Right kidney (tissue), 1 donor: Measurements from ENCODE around the gene AAMP.

ENCODE experiments used
- DNase-seq: peaks from one replicate; pipeline ENCODE4 v3.0.0-alpha.2; 2016

The AAMP gene

DNA sequence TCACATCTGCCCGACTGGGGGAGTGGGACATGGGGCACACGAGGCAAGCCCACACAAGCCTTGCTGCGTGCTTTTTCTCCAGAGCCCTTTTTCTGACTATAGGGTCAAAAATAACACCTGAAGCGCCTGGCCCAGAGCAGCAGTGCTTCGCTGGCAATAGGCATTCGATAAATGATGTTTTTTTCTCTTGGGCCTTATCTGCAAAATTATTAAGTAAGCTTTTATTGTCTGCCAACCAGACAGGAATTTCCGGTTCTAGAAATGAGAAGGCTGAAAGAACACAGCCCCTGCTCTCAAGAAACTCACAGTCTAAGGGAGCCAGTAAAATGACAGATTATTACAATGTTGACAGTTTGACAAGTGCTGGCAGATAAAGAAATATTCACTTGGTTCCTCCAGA, 25.1 kb upstream of the AAMP start:
- peak; percentile 39 for DNase-seq

DNA sequence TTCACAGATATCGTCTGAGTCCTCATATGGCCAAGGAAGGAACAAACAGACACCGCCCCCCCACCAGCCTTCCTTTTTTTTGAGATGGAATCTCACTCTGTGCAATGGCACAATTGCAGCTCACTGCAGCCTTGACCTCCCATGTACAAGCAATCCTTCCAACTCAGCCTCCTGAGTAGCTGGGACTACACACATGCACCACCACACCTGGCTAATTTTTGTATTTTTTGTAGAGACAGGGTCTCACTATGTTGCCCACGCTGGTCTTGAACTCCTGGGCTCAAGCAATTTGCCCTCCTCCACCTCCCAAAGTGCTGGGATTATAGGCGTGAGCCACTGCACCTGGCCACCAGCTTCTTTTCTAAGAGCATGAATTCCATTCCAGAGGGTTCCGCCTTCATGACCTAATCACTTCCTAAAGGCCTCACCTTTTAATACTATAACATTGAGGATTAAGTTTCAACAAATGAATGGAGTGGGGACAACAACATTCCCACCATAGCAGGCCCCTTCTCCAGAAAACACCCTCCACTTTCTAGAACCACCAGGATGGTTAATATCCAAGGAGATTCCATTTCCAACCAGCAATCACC, 24.6 kb upstream of the AAMP start:
- DNase-seq: no peak

DNA sequence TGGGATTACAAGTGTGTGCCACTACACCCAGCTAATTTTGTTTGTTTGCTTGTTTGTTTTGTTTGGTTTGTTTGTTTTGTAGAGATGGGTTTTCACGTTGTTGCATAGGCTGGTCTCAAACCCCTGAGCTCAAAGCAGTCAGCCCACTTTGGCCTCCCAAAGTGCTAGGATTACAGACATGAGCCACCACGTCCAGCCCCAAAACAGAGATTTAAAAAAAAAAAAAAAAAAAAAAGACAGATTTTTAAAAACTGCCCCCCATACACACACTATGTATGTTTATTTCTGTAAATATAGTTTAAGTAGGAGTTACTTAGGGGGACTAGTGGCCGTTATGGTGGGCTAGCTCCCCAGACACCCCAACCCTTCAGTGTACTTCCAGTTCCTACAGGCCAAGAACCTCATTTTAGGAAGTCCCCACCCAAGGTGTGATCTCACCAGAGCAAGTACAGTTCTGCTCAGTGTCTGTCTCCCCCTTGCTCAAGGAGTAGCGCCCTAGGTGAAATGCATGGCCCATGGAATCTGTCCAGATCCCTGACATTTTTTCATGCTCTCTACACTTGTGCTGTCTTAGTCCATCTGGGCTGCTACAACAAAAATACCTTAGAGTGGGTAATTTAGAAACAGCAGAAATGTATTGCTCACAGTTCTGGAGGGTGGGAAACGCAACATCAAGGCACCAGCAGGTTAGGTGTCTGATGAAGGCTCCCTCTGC, 23.9 kb upstream of the AAMP start:
- DNase-seq: no peak

DNA sequence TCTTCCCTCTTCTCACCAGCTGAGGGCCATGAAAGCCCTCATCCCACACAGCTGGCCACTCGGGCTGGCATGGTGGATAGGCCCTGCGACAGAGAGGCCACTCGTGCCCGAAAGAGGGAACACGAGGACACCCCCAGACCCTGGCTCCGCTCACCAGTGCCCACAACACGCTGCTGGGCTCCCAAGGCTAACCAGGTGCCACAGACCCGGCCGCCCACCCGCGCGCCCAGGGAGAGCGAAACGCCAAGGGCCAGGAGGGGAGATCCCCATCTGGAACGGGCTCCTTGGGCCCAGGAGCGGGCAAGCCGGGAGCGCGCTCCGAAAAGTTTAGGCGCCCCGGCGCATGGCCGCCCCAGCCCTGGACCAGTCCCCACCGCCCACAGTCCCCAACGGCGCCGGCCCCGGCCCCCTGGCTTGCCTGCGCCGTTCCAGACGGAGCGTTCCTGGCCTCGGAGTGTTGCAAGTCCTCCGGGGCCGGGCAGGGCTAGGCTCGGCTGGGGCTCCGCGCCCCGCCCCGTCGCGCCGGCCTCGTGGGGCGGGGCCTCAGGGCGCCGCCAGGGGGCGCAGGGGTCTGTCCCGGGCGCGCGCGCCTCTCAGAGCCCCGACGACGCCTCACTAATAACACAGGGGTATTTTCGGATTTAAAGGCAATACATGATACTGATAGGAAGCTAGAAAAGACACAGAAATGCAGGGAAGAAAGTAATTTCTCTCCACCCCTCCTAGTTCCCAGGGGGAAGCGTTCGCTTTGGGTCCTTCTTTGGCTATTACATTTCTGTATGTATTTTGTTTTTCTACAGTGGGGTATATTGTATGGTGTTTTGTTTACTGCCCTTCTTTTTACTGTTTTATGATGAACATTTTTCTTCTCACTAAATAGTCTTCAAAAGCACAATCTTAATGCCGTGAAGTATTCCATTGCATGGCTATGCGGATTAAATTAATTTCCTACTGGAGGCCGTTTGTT, 22.4 kb upstream of the AAMP start, which contains the start of gene TMBIM1:
Gene TMBIM1, minus strand, starts transcription at position 456 of the 967 bp plus-strand sequence. CDS start 10,362 bp downstream, outside the sequence.
- peak; percentile 87 for DNase-seq

DNA sequence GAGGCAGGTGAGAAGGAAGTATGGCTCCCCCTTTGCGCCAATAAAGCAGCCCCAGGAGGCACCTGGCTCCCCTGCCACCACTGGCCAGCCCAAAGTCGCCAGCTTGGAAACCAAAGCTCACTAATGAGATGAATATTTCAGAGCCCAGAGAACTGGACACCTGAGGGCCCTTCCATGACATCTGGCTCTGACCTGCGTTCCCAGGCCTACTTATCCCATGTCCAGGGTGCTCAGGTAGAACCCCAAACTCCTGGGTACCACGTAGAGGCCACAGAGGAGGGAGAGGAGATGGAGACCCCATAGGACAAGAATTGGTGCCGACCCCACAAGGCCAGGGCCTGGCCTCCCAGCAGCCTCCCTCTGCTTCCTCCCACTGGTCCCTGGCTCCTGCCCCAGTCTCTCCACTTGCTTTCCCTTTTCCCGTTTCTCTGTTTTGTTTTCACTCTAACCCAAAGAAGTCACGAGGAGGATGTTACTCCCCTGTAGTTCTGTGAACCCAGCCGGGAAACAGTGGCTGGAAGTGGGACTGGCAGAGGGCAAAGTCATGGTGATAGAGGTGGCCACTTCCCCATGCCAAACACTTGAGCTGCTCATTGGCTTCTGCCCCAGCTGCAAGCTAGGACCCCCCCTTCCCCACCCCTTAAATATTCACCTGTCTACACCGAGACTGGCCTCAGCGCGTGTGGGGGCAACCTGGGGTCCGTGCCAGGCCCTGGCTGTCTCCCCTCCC, 21.5 kb upstream of the AAMP start:
- DNase-seq: no peak

DNA sequence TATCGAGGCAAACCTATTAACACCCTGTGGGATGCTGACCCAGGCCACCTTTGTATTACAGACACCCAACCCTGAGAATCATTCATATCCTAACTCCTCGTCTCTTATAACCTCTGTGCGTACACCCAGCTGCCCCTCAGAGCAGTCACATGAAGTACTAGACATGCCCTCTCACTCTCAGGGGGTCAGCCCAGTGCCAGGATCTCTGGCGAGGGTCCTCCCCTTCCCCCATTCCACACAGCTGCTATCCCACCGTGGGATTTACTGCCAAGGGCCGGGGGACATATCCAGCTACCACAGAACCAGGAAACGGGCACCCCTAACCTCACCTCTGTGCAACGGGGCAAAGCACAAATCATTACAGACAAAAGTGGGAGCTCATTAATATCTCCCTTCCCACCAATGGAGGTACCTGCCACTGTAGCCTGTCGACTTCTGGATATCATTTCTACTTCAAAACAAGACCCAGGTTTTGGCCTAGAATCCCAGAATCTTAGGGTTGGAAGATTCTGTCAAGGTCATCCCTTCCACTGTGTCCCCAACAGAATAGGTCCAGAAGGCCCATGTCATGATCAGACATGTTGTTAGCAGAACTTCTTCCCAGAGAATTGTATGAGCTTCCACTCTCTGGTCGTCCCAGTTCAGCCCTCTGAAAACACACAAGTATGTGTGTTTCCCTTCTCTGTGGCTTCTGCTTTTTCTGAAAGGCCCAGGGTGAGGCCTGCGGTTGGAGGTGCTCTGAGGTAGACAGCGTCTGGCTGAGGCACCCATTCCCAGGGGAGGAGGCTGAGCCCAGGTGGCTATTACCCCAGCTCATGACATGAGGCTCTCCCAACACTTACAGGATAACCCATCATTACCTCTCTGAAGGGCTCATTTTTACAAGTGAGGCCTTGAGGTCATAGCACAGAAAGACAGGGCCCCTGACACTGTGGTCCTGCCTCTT, 20.7 kb upstream of the AAMP start:
- no peak for DNase-seq

DNA sequence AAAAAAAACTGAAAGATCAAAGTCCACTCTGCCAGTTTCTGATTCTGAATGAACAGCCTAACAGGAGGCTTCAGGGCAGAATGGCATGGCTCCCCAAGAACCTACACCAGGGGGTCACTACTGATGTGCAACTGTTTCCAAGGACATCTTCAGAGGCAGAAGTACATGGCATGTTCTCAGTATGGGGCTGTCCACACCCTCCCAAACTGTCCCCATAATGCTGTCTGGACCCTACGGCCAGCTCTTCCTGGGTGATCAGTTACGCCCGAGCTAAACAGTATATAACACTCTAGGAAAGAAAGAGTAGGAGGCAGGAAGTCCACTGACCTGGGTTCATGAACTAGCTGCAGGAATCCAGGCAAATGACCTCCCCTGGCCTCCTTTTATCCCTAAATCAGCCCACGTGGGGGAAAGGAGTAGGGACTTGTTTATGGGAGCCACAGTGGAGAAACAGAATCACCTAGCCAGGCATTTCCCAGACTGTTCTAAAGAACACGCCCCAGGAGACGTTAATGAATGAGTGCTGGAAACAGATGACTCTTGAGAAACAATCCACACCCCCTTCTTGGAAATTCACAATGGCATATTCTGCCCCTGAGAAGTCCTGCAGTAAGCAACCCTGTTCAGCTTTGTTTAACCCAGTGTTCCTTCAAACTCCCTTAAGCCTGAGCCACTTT, 19.8 kb upstream of the AAMP start:
- peak; percentile 46 for DNase-seq

DNA sequence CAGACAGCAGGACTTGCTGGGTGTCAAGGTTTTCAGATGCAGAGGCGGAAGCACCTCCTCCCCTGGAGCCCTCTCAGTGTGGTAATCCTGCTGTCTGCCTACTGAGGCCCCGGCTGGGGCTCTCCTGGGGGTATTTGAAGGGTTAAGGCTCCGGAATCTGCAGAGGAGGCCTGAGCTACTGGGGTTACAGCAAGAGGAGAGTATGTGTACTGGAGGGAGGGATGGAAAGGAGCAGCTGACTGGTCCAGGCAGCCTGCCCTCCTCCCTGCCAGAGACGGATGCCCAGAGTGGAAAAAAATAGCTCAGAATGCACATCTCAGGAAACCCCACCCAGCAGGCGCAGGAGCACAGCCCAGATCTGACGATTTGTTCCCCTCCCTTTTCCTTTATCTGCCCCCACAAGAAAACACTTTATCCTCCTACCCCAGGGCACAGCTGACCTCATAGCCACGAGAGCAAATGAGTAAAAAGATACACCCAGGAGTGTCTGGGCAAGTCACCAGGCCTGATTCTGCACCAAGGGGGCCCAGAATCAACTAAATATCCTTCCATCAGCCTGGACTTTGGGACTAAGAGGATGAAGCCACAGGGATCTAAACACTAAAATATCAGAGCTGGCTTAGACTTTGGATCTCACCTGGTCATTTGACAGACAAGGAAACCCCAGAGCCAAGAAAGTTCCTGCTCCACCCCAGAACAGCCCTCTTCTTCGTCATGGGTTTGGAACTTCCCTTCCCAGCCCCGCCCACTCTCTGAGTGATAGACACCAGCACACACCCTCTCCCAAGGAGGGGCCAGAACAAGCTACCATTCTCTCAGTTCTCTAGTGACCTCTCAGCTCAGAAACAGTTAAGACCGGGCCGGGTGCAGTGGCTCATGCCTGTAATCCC, 16.9 kb upstream of the AAMP start:
- peak; percentile 62 for DNase-seq

DNA sequence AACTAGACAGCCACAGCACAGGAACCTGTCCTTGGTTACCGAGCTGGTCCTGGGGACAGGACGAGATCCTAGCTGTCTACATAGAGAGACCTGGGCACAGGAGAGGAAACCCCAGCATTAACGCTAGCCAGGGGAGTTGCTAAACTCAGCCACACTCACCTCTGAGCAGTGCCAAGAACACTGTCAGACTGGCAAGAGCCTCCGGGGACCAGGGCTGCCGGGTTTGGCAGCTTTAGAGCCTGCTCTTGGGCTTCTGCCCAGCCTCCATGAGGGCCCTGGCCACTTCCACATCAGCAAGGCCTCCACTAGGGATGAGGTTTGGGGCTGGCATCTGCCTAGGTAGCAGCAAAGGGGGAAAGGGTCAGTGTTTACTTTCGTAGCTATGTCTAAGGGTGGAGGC, 15.7 kb upstream of the AAMP start:
- no peak for DNase-seq

DNA sequence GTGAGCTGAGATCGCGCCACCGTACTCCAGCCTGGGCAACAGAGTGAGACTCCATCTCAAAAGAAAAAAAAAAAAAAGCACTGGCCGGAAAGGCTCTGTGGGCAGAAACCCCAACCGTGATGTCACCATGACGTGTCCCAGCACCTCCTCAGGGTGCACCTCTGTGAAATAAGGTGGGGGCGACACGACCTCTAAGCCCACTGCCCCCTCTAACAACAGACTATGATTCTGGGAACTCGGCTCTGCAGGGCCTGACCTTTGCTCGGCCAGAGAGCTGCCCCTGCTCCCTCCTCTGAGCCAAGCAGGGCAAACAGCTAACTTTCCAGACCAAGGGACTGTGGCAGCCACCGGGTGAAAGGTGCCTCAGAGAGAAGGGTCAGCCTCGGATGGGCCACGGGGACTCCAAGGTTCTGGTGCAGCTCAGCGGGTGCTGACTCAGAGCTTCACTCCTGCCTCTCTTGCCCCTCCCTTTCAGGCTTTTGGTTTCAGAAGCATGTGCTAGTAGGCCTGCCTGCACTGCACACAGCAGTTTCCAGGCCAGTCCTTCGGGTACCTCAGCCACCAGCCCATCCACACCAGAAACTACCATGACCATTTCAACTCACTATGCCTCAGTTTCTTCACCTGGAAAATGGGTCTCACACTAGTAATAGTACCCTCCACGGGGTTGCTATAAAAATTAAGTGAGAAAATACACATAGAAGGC, 14.3 kb upstream of the AAMP start:
- no peak for DNase-seq

DNA sequence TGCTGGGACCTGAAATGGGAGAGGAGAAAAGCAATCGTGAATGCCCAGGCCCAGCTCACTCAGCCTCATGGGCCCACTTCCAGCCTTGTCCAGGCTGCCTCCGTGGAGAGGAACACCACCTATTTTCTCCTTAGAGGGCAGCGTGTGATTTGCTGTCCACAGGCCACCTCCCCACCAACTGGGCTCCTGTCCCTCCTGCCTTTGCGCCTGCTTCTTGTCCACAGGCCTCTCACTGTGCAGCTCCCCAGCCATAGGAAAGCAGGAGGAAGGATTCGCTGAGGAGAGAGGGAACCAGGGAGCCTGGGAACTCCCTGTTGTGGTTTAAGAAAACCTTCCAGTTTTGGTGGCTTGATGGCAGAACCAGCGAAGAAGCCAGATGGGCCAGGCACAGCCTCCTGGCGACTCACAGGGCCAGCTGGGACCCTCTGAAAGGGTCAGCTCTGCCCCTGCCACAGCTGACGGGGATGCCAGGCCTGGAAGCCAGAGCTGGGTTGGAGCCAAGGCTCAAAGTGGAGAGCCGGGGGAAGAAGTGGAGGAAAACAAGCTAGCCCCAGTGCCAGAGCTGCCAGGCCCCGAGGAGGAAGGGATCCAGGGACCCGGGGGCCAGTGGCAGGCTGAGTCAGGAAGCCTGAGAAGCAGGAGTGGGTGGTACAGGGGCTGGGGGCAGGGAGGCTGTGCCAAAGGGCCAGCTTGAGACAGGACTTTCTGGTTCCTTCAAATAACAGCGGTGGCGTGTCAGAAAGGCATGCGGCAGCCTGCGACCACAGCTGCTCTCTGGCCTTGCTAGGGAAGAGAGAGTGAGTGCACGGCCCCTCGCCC, 12.4 kb upstream of the AAMP start:
- no peak for DNase-seq

DNA sequence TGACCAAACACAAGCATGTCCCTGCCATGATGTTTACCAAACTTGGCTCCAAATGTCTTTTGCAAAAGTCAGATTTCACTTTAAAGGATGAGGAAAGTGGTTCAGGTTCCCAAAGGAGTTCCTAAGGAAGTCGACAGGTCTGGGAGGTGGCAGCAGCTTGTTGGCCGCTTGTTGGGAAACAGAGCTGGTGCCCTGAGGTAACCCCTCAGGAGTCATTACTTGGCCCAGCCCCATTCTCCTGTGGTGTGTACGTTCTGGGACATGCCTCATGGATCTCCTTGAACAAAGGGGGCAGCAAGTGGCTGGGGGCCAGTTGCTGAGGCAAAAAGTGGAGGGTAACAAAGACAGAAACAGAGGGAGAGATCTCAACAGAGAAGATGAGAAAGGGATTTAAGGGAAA, 11.5 kb upstream of the AAMP start:
- DNase-seq: no peak

DNA sequence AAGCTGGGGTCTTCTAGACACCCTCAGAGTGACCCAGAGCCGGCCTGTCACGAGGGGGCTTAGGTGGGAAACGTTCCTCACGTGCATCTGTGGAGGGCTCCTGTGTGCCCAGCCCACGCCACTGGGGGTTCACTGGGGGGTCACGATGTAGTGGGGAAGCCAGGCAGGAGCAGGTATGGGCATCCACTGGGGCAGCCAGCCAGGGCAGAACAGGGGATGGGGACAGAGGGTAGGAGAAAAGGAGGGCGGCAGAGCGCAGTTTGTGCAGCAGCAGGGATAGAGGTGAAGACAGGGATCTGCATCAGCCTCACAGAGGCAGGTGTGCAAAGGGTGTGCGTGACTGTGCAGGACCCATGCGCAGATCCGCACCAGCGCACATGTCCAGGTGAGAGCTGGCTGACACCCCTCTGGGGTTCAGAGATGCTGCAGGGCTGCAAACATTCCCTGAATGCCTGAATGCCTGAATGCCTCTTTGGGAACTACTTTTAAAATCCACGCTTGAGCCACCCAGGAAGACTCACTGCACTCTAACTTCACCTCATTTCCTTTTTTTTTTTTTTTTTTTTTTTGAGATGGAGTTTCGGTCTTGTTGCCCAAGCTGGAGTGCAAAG, 10.4 kb upstream of the AAMP start:
- no peak for DNase-seq

DNA sequence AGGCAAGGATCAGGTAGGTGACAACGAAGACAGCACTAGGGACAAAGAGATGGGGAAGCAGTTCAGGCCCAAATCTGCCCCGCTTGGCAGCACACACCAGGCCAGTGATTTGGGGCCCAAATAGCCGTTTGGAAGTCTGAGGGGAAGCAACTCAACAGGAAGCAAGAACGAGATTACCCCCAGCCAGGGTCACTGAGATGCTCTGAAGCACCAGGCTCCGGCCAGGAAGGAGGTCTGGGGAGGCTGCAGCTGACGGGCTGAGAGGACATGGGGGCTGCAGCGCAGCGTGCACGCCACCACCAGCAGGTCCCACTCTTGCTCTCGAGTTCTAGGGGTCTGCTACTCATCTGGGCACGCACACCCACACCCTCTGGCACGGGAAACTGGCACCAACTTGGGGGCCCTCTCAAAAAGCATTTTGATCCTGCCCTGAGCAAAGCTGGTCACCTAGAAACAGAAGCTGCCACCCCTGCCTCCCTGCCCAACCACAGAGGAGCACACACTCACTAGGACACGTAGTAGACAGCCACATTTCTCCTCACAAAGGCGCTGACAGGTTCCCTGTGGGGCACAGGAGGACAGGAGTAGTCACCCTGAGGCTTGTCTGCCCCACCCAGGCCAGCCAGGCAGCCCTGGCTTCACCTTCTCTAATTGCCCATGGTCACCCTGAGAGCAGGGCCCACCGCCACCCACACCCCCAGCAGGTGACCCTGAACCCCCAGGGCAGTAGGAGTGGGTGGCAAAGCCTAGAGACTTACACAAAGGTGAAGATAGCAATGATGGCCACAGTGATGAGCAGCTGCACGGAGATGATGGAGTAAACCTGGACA, 8.8 kb upstream of the AAMP start:
- DNase-seq: no peak

DNA sequence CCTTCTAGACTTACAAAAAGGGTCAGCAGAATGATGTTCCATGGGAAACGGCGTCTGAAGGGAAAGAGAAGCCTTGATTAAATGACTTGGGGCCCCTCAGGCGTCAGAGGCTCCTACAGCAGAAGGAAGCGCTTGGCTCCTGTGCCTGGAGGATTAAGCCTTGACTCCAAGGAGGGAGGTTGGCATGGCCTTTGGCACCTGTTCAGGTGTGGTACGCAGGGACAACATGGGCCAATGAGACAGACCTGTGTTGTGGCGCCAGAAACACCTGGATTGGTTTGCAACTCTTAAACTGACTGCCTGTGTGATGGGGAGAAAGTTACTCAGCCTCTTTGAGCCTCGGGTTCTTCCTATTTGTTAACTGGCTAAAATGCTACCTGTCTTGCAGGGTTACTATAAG, 8.0 kb upstream of the AAMP start:
- no peak for DNase-seq

DNA sequence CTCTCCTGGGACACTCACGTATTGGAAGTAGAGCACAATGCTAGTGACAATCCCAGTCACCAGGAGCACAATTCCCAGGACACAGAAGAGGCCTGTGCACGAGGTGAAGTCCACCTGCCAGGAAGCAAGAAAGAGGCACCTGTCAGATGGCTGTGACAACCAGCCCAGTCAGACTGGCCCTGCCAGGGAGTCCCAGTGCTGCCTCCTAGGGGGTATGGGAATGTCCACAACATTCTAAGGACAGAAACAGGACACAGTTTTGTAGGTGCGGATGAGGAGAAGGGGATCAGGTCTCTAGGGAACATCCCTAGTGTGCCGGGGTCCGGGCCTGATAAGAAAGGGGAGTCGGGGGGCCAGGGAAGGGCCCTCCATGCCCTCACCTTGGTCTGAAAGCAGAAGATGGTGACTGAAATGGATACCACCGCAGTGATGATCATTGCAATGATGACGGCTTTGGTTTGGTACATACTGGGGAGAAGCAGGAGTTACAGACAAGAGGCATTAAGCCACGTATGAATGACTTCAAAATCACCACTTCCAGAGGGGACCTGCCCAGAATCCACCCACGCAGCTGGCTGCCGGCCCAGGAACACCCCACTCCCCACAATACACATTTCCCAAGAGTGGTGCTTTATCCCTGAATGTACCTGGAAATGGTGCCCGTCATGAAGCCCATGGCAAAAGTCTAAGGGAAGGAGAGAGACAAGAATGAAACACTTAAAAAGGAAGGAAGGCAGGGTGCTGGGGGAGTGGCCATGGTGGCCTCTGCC, 7.2 kb upstream of the AAMP start:
- DNase-seq: no peak
